Prostate gland (tissue), 2 donors: ENCODE data around the gene IL10RB. TPM values are rescaled to one million over a fixed set of nuclear protein-coding genes. Genes with fewer than 3 reads are reported as not detected.

ENCODE experiments used
- DNase-seq: peaks from one replicate; pipeline ENCODE4 v3.0.0-alpha.2; 2019; ENCODE audit warnings: low spot score
- H3K27ac ChIP-seq, 2 donors: fragments of 200-600 bp; sonication (generic); 2 replicates each; pipeline ENCODE4 v1.5.1; 2017 to 2019
- H3K27me3 ChIP-seq: fragments of 200-600 bp; sonication (generic); replicated peaks from 2 replicates; pipeline ENCODE4 v1.5.1; 2019; ENCODE audit not compliant: insufficient read depth
- H3K36me3 ChIP-seq, 2 donors: fragments of 200-600 bp; sonication (generic); 1 replicate in 1 of 2; 2 replicates in 1 of 2; pipeline versions ENCODE4 v1.5.1 to v1.8.1; 2017 to 2019
- H3K4me1 ChIP-seq: fragments of 200-600 bp; sonication (generic); replicated peaks from 2 replicates; pipeline ENCODE4 v1.5.1; 2019
- H3K4me3 ChIP-seq, 2 donors: fragments of 200-600 bp; sonication (generic); 2 replicates each; pipeline ENCODE4 v1.5.1; 2017 to 2019
- H3K9me3 ChIP-seq: fragments of 200-600 bp; sonication (generic); 2 replicates; pipeline ENCODE4 v1.5.1; 2017
- CTCF ChIP-seq, 4 experiments: fragments of 200-600 bp in 2 of 4; fragments of 450-650 bp in 2 of 4; sonication (generic) in 2 of 4; IDR thresholded peaks; 1 replicate in 3 of 4; 2 replicates in 1 of 4; pipeline ENCODE4 v1.5.1; 2016 to 2019; ENCODE audit warnings: antibody characterized with exemption in 4 of 4, mild to moderate bottlenecking in 2 of 4, moderate library complexity in 2 of 4
- POLR2A ChIP-seq: fragments of 450-650 bp; IDR thresholded peaks from one replicate; pipeline ENCODE4 v1.6.1; 2016; ENCODE audit warnings: antibody characterized with exemption, mild to moderate bottlenecking
- POLR2AphosphoS5 ChIP-seq: sonication (generic); formaldehyde crosslinking; IDR thresholded peaks from one replicate; pipeline ENCODE4 v1.6.1; 2017; ENCODE audit warnings: antibody characterized with exemption
- WGBS: methylation state at CpG from one replicate; pipeline ENCODE4 v1.1.5; 2018; 5-methylcytosine and 5-hydroxymethylcytosine counted together
- intact Hi-C: fragments of 100-400 bp; cut with DNase I; formaldehyde crosslinking; loops from one replicate; pipeline ENCODE4 v1.14.2; 2022
- total RNA-seq, 2 donors: library from RNA; depleted of rRNA; stranded (reverse); fragments of >200 nt; gene quantifications; one replicate each; pipeline ENCODE4 v1.1.0, GENCODE V29; 2016

IL10RB gene
- total RNA-seq, 2 donors from 2014 or later, result 29.3 to 30.8 TPM

- WGBS, result under 1% methylated on average over 86 of the region's 86 CpGs
- Histone ChIP-seq H3K27me3 (no peaks in the 10 kb centered on the region), H3K4me1 (no peaks in the 10 kb centered on the region), H3K4me3 (peak within 1 kb of the TSS; percentile 97 to 98), H3K36me3 (no peaks in the 10 kb centered on the region), H3K9me3 (no peaks in the 10 kb centered on the region), H3K27ac (peak within 1 kb of the TSS; percentile 98 to 99)
- peak; percentile 97 for DNase-seq
- intact Hi-C loops, result loop anchor here (10.0 kb wide), 1 partner anchor 120 kb away; no protein-coding TSS in a partner anchor
- peak in 1 of 4 experiments; percentile 31 for TF ChIP-seq CTCF (IDR thresholded peaks at IDR 0.05)
- peak; percentile 93 for TF ChIP-seq POLR2AphosphoS5
- peak; percentile 96 for TF ChIP-seq POLR2A
Measured at GRCh38 chr21:33324291-33325221, 58.4 kb downstream of the IL10RB start, which contains the start of gene IFNAR1. Gene IFNAR1, plus strand, starts transcription at chr21:33324970. Its CDS starts 86 bp downstream, at chr21:33325056.

DNA sequence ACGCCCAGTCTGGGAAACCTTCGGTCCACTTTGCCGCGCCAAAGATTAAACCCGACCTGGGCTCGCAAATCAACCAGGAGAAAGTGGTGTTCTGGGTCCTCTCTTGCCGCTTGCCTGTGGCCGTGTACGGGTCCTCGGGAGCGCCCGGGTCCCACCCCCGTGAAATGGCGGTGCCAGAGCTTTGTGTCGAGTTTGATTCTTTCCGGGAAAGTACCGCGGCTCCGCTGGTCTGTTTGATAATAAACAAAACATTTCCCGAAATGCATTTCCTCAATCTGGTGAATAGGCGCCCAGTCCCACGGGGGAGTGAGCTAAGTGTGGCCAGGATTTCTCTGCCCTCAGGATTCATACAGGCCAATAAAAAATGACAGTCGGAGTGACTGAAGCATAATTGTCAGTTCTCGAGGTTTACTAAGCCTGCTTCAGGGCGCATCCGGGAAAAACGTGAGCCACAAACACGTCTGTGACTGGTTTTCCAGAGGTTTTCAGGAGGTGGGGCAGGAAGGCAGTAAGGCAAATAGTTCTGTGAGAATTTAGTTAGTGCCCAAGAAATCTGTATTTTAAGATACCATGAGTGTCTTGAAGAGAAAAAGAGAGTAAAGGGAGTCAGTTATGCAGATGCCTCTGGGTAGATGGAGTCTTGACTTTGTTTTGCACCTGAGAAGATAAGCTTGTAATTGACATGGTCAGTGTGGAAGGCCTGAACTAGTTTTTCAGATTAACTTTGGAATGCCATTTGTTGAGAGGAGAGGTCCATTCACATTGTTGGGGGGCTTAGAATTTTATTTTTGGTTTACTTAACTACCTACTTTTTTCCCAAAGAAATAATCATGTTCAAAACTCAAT, 59.3 kb downstream of the IL10RB start:
- H3K27me3 ChIP-seq, result no peaks in the 10 kb centered on the region
- H3K27ac ChIP-seq, result peak overlapping the region; percentile 98 to 99
- H3K4me1 ChIP-seq, result no peaks in the 10 kb centered on the region
- no peaks in the 10 kb centered on the region for H3K36me3 ChIP-seq
- under 1% methylated on average over 28 of the region's 28 CpGs for WGBS
- TF ChIP-seq CTCF (IDR thresholded peaks at IDR 0.05) (no peak), POLR2A (no peak), POLR2AphosphoS5 (no peak)
- H3K9me3 ChIP-seq, result no peaks in the 10 kb centered on the region
- H3K4me3 ChIP-seq, result peak overlapping the region; percentile 97 to 98
- peak; percentile 65 for DNase-seq
- intact Hi-C loops, result loop anchor here (10.0 kb wide), 1 partner anchor 121 kb away; no protein-coding TSS in a partner anchor

DNA sequence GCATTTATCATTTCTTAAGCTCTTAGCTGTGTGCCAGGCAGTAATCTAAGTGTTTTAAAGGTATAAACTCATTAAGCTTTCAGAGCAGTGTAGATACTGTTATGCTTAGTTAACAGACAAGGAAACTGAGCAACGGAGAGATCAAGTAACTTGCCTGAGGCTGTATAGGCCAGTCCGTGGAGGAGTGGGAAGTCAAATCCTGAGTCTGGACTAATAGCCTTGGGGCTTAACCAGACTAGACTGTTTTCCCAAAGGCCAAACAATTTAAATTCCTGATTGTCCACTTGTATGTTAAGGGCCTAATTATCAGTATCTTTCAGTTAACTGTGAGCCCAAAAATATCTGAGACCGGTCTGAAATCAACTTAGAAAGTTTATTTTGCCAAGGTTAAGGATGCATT, 61.2 kb downstream of the IL10RB start:
- 76% methylated on average over 3 of the region's 3 CpGs for whole genome bisulfite sequencing
- intact Hi-C loops, result loop anchor here (10.0 kb wide), 1 partner anchor 123 kb away; no protein-coding TSS in a partner anchor
- TF ChIP-seq POLR2AphosphoS5, result no peak
- no peak for TF ChIP-seq POLR2A
- TF ChIP-seq CTCF (IDR thresholded peaks at IDR 0.05), result no peak

DNA sequence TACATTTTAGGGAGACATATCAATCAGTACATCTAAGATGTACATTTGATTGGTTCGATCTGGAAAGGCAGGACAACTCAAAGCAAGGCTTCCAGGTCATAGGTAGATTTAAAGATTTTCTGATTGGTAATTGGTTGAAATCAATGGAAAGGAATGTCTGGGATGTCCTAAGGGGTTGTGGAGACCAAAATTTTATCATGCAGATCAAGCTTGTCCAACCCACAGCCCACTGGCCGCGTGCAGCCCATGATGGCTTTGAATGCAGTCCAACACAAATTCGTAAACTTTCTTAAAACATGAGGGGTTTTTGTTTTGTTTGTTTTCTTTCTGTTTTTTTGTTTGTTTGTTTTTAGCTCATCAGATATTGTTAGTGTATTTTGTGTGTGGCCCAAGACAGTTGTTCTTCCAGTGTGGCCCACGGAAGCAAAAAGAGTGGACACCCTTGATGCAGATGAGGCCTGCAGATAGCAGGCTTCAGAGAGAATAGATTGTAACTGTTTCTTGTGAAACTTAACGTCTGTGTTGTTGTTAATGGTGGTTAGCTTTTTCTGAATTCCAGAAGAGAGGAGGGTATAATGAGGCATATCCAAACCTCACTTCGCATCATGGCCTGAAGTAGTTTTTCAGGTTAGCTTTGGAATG, 61.7 kb downstream of the IL10RB start:
- no peaks in the 10 kb centered on the region for H3K27me3 ChIP-seq
- H3K9me3 ChIP-seq, result no peaks in the 10 kb centered on the region
- H3K36me3 ChIP-seq, result no peaks in the 10 kb centered on the region
- DNase-seq, result no peak
- TF ChIP-seq POLR2AphosphoS5 (no peak), POLR2A (no peak), CTCF (IDR thresholded peaks at IDR 0.05) (no peak)
- no peak overlapping the region for H3K4me3 ChIP-seq
- WGBS, result 69% methylated on average over 7 of the region's 7 CpGs
- no peak overlapping the region for H3K27ac ChIP-seq
- intact Hi-C loops, result loop anchor here (10.0 kb wide), 1 partner anchor 123 kb away; no protein-coding TSS in a partner anchor
- no peaks in the 10 kb centered on the region for H3K4me1 ChIP-seq

More for the DNA sequence above, 61.2 kb downstream of the IL10RB start:
- H3K4me3 ChIP-seq, result no peak overlapping the region
- H3K27me3 ChIP-seq, result no peaks in the 10 kb centered on the region
- no peaks in the 10 kb centered on the region for H3K9me3 ChIP-seq
- no peak for DNase-seq
- H3K4me1 ChIP-seq, result no peaks in the 10 kb centered on the region
- H3K36me3 ChIP-seq, result no peaks in the 10 kb centered on the region
- H3K27ac ChIP-seq, result no peak overlapping the region
